CD4-positive, alpha-beta T cell treated with Interleukin-4 for 1 hour (primary cell): ENCODE data around the gene PNMA6E.
A peak's percentile ranks its signal among the peaks of the same experiment; 100 is the strongest.

Experiments used
- DNase-seq, 2 donors: peaks; one replicate each; pipeline ENCODE4 v3.0.0-alpha.2; 2020 to 2022

Gene PNMA6E

DNA sequence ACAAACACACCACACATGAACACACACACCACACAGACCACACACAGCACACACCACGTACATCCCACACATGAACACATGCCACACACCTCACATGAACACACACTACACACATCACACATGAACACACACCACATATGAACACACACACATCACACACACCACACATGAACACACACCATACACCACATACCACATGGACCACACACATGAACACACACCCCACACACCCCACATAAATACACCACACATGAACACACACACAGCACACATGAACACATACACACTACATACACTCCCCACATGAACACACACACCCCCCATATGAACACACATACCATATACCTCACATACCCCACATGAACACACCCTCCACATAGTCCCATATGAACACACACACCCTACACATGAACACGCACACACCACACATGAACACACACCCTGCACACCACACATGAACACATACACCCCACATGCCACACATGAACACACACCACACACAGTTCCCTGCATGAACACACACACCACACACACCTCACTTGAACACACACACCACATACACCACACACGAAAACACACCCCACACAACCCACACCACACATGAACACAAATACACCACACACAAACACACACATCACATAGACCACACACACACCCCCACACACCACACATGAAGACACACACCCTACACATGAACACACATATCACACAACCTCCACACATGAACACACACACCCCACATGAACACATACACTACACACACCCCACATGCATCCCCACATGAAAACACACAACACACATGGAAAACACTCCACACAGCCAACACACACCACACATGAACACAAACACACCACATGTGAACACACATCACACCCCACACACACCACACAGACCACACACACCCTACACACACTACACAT, 18.3 kb downstream of the PNMA6E start:
- DNase-seq, result no peak

DNA sequence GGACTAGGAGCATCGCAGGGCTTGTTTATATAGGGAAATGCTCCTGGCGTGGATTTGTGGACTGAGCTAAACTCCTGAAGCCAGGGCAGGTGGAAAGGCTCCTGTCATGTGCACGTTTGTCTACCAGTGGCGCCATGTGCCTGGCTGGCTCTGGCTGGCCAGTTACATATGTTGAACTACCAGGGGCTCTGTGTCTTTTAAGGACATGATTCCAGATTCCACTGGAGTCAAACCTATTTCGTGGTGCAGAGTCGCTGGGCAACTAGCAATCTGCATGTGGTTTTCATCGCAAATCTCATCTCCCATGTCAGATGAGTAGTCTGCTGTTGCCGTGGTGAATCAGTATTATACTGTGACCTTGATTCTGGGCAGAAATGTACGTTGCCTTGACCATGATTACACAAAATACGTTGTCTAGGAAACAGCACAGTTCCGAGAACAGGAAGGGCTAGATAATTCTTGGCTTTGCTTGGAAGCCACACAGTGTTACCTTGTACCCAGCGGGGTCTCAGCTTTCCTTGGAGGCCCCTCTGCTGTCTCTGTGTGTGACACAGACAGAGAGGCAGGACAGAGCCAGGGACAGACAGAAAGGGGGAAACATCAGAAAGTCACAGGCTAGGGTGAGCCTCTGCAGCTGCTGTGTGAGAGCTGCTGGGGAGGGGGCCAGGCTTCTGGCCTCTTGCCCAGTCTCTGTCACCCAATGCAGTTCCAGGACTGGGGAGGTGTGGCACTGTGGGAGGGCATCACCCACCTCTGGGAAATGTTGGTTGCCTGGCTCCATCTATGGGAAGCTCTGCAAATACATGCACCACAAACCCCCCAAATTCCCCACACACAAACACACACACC, 19.2 kb downstream of the PNMA6E start:
- peak; percentile 24 to 26 for DNase-seq

GRCh38 chrX:153380691-153381090, 20.5 kb downstream of the PNMA6E start:
- DNase-seq, result no peak

DNA sequence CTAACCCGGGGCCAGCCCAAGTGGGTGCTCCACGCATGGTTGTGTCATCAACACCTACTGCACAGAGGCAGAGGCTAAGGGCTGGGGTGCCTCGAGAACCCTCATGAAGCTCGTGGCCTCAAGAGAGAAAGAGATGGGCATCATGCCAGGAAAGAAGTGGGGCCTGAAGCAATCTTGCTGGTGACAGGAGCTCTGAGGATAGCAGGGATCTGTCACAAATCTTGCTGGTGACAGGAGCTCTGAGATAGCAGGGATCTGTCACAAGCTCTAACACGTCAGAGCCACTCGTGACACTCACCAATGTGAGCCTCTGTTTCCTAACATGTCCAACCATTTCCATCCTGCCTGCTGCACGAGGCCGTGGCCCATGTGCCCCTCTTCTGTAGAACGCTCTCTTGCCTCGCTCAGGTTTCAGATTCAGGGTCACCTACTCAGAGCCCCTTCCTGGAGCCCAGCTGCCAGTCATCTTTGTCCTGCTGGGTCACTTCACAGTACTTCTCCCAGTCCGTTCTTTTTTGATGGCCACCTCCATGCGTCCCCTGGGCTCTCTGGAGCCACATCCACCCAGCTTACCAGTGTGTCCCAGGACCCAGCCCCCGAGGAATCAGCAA, 21.1 kb downstream of the PNMA6E start:
- no peak for DNase-seq

- DNase-seq, result no peak
These were observed 21.6 kb downstream of the PNMA6E start for GRCh38 chrX:153379508-153379907.

DNA sequence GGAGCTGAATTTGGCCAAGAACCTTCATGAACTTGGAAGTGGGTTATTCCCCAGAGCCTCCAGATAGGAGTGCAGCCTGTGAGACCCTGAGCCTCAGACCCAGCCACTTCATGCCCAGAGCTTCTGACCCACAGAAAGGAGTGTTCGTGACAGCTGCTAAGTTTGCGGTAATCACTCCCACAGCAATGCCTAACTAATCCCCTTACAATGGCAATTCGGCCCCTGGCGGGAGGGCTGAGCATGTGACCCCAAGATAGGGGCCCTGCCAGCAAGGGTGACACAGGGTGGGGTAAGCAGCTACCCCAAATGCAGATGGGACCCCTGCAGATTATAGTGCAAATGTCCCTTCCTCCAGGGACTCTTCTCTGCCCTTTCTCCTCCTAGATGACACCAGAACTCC, 22.5 kb downstream of the PNMA6E start:
- DNase-seq, result no peak

GRCh38 chrX:153377727-153378126, 23.4 kb downstream of the PNMA6E start:
- no peak for DNase-seq

DNA sequence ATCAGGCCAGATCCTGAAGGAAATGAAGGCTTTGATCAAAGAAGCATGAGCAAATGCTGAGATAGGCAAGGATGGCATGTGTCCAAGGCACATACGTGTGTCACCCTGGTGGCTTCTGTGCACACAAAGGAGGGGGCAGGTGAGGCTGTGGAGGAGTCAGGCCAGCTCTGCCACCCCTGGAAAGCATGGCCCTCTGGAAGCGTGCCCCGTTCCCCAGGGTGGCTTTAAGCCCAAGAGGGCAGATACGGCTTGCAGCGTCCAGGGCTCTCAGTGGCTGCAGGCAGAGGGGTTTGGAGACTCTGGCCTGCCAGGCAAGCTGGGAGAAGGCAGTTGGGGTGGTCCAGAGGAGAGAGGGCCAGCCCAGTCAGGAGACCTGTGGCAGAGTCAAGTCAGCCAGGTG, 25.6 kb downstream of the PNMA6E start:
- no peak for DNase-seq

DNA sequence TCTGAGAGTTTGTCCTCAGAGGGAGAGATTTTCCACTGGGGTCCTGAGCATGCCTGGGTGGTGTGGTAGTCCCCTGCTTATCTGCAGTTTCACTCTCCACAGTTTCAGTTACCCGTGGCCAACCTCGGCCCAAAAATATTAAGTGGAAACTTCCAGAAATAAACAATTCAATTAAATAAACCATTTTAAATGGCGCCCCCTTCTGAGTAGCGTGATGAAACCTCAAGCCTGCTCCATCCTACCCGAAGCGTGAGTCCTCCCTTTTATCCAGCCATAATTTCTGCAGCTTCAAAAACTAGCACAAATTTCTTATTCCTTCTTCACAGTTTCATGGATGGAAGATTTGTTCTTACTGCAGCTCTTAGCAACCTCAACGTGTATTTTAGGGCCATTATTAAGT, 26.7 kb downstream of the PNMA6E start:
- DNase-seq, result no peak

GRCh38 chrX:153372949-153373348, 28.2 kb downstream of the PNMA6E start:
- DNase-seq, result no peak

GRCh38 chrX:153371256-153371655, 29.9 kb downstream of the PNMA6E start:
- DNase-seq, result no peak

DNA sequence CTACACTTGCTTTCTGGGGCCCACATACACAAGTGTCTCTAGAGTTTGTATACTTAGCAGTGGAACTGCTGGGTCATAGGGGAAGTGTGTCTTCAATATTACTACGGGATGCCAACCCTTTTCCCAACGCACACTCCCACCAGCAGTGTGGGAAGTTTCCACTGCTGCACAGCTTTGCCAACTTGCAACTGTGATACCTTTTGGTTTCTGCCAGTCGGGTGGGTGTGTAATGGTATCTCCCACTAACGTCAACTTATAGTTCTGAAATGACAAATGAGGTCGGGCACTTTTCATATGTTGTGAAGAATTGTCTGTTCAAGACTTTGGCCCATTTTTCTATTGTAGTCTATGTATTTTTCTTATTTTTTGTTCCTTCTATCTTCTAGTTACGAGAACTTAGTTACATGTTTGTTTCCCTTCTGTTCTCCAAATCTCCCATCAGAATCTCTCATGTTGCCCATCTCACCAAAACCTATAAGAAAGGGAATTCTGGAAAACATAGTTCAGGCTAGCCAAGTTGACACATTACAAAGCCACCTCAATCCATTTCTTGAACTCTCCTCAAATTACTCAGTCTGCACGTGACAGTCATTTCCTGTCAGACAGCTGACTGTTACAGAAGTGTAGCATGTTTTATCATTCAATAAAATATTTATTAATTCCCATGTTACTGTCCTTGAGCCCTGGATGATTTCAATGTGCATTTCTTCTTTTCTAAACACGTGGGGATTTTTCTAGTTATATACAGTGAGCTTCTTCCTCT, 30.7 kb downstream of the PNMA6E start:
- DNase-seq, result no peak

GRCh38 chrX:153366878-153367538, 34.1 kb downstream of the PNMA6E start:
- DNase-seq, result no peak

GRCh38 chrX:153366119-153366518, 35.0 kb downstream of the PNMA6E start:
- no peak for DNase-seq

DNA sequence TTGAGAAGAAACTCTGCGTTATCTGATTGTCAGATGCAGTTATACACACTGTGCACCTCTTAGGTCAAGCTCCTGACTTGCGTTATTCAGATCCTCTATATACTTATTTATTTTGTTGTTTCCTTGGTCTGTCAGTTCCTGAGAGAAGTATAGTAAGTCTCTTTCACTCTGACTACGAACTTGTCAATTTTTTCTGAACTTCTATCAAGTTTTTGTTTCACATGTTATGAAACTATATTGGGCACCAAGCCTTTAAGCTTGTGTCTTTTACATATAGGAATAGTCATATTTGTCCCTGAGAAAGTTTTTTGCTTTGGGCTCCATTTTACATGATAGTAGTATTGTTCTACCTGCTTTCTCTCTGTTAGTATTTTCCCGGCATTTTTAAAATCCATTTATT, 35.5 kb downstream of the PNMA6E start:
- no peak for DNase-seq

GRCh38 chrX:153361781-153362397, 39.3 kb downstream of the PNMA6E start:
- no peak for DNase-seq

DNA sequence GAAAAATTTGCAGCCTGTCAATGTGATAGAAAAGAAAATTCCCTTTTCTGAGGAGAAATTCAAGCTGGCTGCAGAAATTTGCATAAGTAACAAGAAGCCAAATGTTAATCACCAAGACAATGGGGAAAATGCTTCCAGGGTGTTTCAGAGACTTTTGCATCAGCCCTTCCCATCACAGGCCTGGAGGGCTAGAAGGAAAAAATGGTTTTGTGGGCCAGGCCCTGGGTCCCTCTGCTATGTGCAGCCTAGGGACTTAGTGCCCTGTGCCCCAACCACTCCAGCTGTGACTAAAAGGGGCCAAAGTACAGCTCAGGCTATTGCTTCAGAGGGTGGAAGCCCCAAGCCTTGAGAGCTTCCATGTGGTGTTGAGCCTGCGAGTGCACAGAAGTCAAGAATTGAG, 43.3 kb downstream of the PNMA6E start:
- no peak for DNase-seq

DNA sequence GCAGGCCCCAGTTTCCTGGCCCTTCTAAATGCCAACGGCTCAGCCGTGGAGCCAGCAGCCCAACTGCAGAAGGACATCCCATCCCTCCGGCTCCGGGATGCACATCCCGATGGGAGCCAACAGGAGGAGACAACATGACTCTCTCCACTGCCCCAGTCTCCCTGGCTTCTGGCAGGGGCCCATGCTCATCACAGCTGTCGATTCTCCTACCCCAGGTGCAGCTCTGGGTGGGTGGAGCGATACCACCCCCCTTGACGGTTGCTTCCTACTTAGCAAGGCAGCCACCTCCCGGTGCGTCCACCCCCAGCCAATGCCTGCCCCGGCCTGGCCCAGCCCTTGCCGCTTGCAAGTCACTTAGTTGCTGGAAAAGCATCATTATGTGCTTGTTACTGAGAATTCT, 47.7 kb downstream of the PNMA6E start:
- no peak for DNase-seq

- no peak for DNase-seq
These were observed 48.3 kb downstream of the PNMA6E start for GRCh38 chrX:153352858-153353257.

GRCh38 chrX:153351981-153352380, 49.2 kb downstream of the PNMA6E start:
- DNase-seq, result no peak

DNA sequence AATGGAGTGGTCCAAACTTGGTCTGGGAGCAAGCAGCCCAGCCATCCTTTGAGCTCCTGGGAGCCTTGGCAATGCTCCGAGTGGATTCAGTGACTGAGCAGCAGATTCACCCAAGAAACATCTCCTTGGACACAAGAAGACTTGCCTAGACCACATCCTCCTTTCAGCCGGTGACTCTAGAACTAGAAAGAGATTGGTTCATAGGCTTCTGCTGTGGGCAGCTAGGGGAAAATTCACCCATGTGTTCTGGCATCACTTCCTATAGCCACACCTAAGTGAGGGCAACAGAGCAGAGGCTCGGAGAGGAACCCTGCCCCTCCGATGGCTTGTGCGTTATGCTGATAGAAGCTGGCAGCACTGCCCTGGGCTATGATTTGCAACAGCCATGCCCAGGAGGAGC, 51.2 kb downstream of the PNMA6E start:
- no peak for DNase-seq

- DNase-seq, result no peak
These were observed 52.7 kb downstream of the PNMA6E start for GRCh38 chrX:153348421-153348820.
